OCI-LY1 (cell line): ENCODE measurements around the gene DTNBP1.

Experiments used
- H2AFZ ChIP-seq: fragments of 200-600 bp; sonication (generic), shearing (Covaris generic); 2 replicates; pipeline ENCODE4 v1.6.0; 2014; ENCODE audit warnings: antibody characterized with exemption, mild to moderate bottlenecking, low read length
- H3F3A ChIP-seq: fragments of 200-600 bp; sonication (generic), shearing (Covaris generic); 2 replicates; pipeline ENCODE4 v1.6.0; 2014; ENCODE audit warnings: mild to moderate bottlenecking, antibody characterized with exemption, low read length, moderate library complexity; ENCODE audit not compliant: insufficient read depth
- H3K27ac ChIP-seq: fragments of 200-600 bp; sonication (generic); 2 replicates; pipeline ENCODE4 v1.5.1; 2014; ENCODE audit warnings: low read length, mixed run types, mild to moderate bottlenecking, low read depth; ENCODE audit not compliant: poor library complexity, severe bottlenecking
- H3K27me3 ChIP-seq: fragments of 200-600 bp; sonication (generic); 2 replicates; pipeline ENCODE4 v1.6.0; 2014; ENCODE audit warnings: antibody characterized with exemption, mild to moderate bottlenecking, low read length, moderate library complexity; ENCODE audit not compliant: insufficient read depth
- H3K36me3 ChIP-seq: fragments of 200-600 bp; sonication (generic); 2 replicates; pipeline ENCODE4 v1.6.1; 2014; ENCODE audit warnings: mild to moderate bottlenecking, antibody characterized with exemption, low read length, moderate library complexity, mixed read lengths; ENCODE audit not compliant: insufficient read depth
- H3K4me1 ChIP-seq: fragments of 200-600 bp; sonication (generic); 2 replicates; pipeline ENCODE4 v1.5.1; 2014; ENCODE audit warnings: mild to moderate bottlenecking, low read length, moderate library complexity; ENCODE audit not compliant: insufficient read depth, severe bottlenecking
- H3K4me2 ChIP-seq: fragments of 200-600 bp; sonication (generic), shearing (Covaris generic); 2 replicates; pipeline ENCODE4 v1.6.1; 2014; ENCODE audit warnings: low read length
- H3K4me3 ChIP-seq: fragments of 200-600 bp; sonication (generic); 2 replicates; pipeline ENCODE4 v1.5.1; 2014; ENCODE audit warnings: low read length, low read depth, mild to moderate bottlenecking, mixed read lengths; ENCODE audit not compliant: poor library complexity, severe bottlenecking
- H3K79me2 ChIP-seq: fragments of 200-600 bp; shearing (Covaris generic); 2 replicates; pipeline ENCODE4 v1.6.1; 2016; ENCODE audit warnings: mixed run types, low read length, mixed read lengths; ENCODE audit not compliant: insufficient read depth
- H3K9ac ChIP-seq: fragments of 200-600 bp; sonication (generic), shearing (Covaris generic); 2 replicates; pipeline ENCODE4 v1.6.1; 2014; ENCODE audit warnings: mild to moderate bottlenecking, low read length, mixed read lengths
- H3K9me2 ChIP-seq: fragments of 200-600 bp; sonication (generic), shearing (Covaris generic); 2 replicates; pipeline ENCODE4 v1.6.1; 2014; ENCODE audit warnings: low read depth, mild to moderate bottlenecking, low read length, mixed read lengths
- H3K9me3 ChIP-seq: fragments of 200-600 bp; shearing (Covaris generic); 2 replicates; pipeline ENCODE4 v1.6.1; 2014; ENCODE audit warnings: low read length, mixed read lengths
- H4K20me1 ChIP-seq: fragments of 200-600 bp; sonication (generic), shearing (Covaris generic); 2 replicates; pipeline ENCODE4 v1.6.0; 2016; ENCODE audit warnings: mild to moderate bottlenecking, low read length; ENCODE audit not compliant: insufficient read depth
- CTCF ChIP-seq: fragments of 200-600 bp; sonication (generic), shearing (Covaris generic); IDR thresholded peaks from 2 replicates; pipeline ENCODE4 v1.5.1; 2017; ENCODE audit warnings: mild to moderate bottlenecking, antibody characterized with exemption, low read length, moderate library complexity, mixed read lengths
- EZH2 ChIP-seq: fragments of 200-600 bp; sonication (generic), shearing (Covaris generic); IDR thresholded peaks from 2 replicates; pipeline ENCODE4 v1.8.0; 2017; ENCODE audit warnings: borderline replicate concordance, mixed run types, mild to moderate bottlenecking, antibody characterized with exemption, low read length, moderate library complexity, mixed read lengths

Gene DTNBP1

GRCh38 chr6:15533379-15534026 is 129.3 kb downstream of the DTNBP1 start:
- Histone ChIP-seq H4K20me1 (no peaks in the 10 kb centered on the region), H3K36me3 (peaks cover 37% of the 10 kb centered on the region), H3K27me3 (no peaks in the 10 kb centered on the region), H3K9me2 (no peaks in the 10 kb centered on the region), H3K27ac (no peak overlapping the region), H2AFZ (no peak overlapping the region), H3K9me3 (no peaks in the 10 kb centered on the region), H3K79me2 (no peaks in the 10 kb centered on the region), H3K4me1 (no peaks in the 10 kb centered on the region), H3F3A (no peaks in the 10 kb centered on the region), H3K4me2 (no peak overlapping the region), H3K4me3 (no peak overlapping the region), H3K9ac (no peak overlapping the region)
- TF ChIP-seq EZH2 (no peak), CTCF (no peak)

- no peaks in the 10 kb centered on the region for H3K27me3 ChIP-seq
- no peaks in the 10 kb centered on the region for H4K20me1 ChIP-seq
- no peak overlapping the region for H2AFZ ChIP-seq
- H3K9ac ChIP-seq, result no peak overlapping the region
- no peaks in the 10 kb centered on the region for H3F3A ChIP-seq
- H3K36me3 ChIP-seq, result peaks cover 47% of the 10 kb centered on the region
- no peaks in the 10 kb centered on the region for H3K4me1 ChIP-seq
- no peaks in the 10 kb centered on the region for H3K9me2 ChIP-seq
- no peak overlapping the region for H3K4me3 ChIP-seq
- H3K27ac ChIP-seq, result no peak overlapping the region
- no peak overlapping the region for H3K4me2 ChIP-seq
- no peaks in the 10 kb centered on the region for H3K79me2 ChIP-seq
- TF ChIP-seq CTCF, result no peak
- TF ChIP-seq EZH2, result no peak
- H3K9me3 ChIP-seq, result no peaks in the 10 kb centered on the region
Observed at GRCh38 chr6:15531973-15532372, 130.9 kb downstream of the DTNBP1 start.

GRCh38 chr6:15530411-15530810 is 132.4 kb downstream of the DTNBP1 start:
- Histone ChIP-seq H3K9me2 (no peaks in the 10 kb centered on the region), H3K27me3 (no peaks in the 10 kb centered on the region), H3K9me3 (no peaks in the 10 kb centered on the region), H3F3A (no peaks in the 10 kb centered on the region), H3K4me2 (no peak overlapping the region), H3K27ac (no peak overlapping the region), H3K9ac (no peak overlapping the region), H4K20me1 (no peaks in the 10 kb centered on the region), H3K4me3 (no peak overlapping the region), H3K79me2 (no peaks in the 10 kb centered on the region), H3K36me3 (peaks cover 59% of the 10 kb centered on the region), H3K4me1 (no peaks in the 10 kb centered on the region), H2AFZ (no peak overlapping the region)
- TF ChIP-seq EZH2, result no peak
- TF ChIP-seq CTCF, result no peak
